ENCODE data around the gene ACE.
A peak's percentile ranks its signal among the peaks of the same experiment; 100 is the strongest.
"Not testable (repeated sequence)": the region's sequence is repeated elsewhere in the genome, so short reads cannot be mapped to it uniquely, and the experiment has no call there.

Gene ACE

GRCh38 chr17:63442549-63443035 is 34.3 kb upstream of the ACE start:
- no peak for DNase-seq (ENCODE audit: low read depth, low spot score)
- no peak overlapping the region for H3K4me3 ChIP-seq (ENCODE audit: low read length)

GRCh38 chr17:63443053-63443452 is 33.8 kb upstream of the ACE start:
- no peak overlapping the region for H3K4me3 ChIP-seq (ENCODE audit: low read length)
- no peak for DNase-seq (ENCODE audit: low read depth, low spot score)

DNA sequence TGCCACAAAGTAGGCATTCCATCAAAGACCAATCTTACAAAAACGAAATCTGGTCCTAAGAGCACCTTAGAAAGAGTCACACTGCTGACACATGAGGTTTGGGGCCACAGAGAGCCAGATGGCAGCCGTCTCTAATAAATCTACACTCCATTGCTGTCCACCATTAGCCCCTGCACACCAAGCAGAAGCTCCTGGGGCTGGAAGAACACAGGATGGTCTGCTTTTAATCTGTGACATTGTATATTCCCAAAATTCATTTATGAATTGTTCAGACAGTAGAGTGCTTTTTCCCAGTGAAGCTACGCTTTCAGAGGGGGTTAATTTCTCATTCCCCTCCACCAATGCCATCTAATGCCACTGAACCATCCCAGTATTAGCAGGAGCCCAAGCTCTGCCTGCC is 32.4 kb upstream of the ACE start:
- no peak for DNase-seq (ENCODE audit: low read depth, low spot score)
- no peak overlapping the region for H3K4me3 ChIP-seq (ENCODE audit: low read length)

DNA sequence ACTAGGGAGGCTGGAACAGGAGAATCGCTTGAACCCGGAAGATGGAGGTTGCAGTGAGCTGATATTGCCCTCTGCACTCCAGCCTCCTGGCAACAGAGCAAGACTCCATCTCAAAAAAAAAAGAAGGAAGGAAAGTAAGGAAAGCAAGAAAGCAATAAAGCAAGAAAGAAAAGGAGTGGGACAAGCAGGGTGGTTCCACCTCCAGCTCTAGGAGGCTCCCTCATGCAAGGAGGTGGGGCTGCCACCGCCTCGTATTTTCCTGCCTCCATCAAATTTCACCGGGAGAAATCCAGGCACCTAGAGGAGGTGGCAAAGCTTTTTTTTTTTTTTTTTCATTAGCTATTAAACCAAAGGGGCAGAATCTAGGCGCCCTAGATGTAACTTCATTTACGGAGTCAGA is 31.8 kb upstream of the ACE start:
- DNase-seq (ENCODE audit: low read depth, low spot score), result no peak
- H3K4me3 ChIP-seq (ENCODE audit: low read length), result no peak overlapping the region

DNA sequence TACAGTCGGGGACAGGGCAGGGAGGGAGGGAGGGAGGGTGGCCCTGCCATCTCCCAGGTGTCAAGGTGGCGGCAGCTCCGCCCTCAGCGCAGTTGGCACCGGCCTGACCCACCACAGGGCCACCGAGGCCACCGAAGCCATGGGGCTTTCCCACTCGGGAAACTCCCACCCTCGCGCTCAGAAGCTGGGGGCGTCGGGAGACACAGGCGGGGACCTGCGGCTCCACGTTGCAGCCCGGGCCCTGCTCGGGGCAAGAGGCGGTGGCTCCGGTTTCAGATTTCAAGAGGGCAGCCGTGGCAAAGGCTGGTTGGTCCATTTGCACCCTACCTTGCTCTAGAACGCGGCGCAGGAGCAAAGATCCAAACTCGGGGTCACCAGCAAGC is 31.3 kb upstream of the ACE start:
- no peak for DNase-seq (ENCODE audit: low read depth, low spot score)
- H3K4me3 ChIP-seq (ENCODE audit: low read length), result no peak overlapping the region

GRCh38 chr17:63445954-63446752 is 30.7 kb upstream of the ACE start, which contains the start of gene CYB561:
TSS of gene CYB561 (minus strand) at chr17:63446306. CDS start at chr17:63437547, 8,759 bp downstream.
- DNase-seq (ENCODE audit: low read depth, low spot score), result no peak

DNA sequence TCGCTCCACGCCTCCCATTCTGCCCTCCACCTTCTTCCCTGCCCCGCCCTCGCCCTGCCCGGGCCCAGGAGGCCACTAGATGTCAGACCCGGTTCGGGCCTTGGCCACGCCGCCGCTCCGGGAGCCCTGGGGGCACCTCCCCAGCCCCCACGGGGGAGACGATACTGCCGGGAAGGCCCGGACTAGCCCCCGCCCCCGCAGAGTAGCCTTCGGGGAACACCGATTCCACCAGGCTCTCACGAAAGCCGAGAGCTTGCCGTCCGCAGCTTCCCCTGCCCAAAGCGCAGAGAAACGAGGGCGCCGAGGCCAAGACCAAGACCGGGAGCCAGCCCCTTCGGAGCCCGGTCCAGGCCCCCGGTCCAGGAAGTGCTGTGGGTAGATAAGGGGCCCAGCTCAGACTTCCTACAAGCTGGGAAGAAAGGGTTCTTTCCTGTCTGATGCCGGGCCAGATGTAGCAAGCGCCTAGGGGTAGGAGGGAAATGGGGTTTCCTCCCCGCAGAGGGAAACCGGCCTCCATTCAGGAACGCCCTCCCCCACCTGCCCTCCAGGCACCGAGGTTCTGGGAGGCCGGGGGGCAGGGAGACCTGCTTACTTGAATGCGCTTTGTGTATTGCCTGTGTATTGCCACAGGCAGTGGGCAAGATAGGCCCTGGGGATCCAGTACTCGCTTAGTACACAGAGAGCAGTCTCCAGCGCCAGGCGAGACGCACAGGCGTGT is 29.9 kb upstream of the ACE start:
- H3K4me3 ChIP-seq (ENCODE audit: low read length), result no peak overlapping the region
- peak; percentile 54 for DNase-seq (ENCODE audit: low read depth, low spot score)

More at GRCh38 chr17:63445954-63446752, 30.7 kb upstream of the ACE start, which contains the start of gene CYB561:
- H3K4me3 ChIP-seq (ENCODE audit: low read length), result no peak within 1 kb of the TSS

GRCh38 chr17:63447471-63448009 is 29.3 kb upstream of the ACE start:
- H3K4me3 ChIP-seq (ENCODE audit: low read length), result no peak overlapping the region
- DNase-seq (ENCODE audit: low read depth, low spot score), result no peak

GRCh38 chr17:63448655-63449054 is 28.2 kb upstream of the ACE start:
- H3K4me3 ChIP-seq (ENCODE audit: low read length), result no peak overlapping the region
- DNase-seq (ENCODE audit: low read depth, low spot score), result no peak

DNA sequence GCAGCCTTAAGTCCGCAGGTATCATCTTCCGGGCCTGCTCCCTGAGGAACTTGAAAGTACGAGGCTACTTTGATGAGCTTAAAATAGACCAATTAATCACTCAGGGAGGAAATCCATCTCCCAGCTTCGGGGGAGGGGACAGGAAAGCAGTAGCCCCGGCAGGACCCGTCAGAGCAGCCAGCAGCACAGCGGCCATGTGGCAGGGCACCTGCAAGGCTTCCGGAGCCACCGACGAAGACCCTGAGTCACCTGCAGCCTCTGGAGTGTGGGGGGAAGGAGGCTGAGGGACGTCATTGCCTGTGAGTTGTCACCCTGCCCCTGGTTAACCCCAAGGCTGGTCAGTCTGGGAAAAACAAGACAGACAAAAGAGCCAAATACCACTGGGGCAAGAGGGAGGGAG is 26.3 kb upstream of the ACE start:
- no peak overlapping the region for H3K4me3 ChIP-seq (ENCODE audit: low read length)
- no peak for DNase-seq (ENCODE audit: low read depth, low spot score)

DNA sequence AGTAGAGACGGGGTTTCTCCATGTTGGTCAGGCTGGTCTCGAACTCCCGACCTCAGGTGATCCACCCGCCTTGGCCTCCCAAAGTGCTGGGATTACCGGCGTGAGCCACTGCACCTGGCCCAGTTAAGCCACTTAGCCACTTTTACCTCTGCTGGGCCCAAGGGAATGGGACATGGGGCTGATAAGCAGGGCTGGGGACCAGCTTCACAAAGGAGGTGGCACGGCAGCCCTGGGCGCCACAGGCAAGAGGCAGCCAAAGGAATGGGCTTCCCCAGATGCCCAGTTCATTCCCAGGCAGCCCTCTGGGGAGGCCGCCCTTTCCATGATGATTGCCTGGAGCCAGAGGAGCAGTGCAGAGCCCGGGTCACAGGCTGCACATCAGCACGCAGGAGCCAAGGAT is 25.7 kb upstream of the ACE start:
- DNase-seq (ENCODE audit: low read depth, low spot score), result no peak
- H3K4me3 ChIP-seq (ENCODE audit: low read length), result no peak overlapping the region

GRCh38 chr17:63452046-63452961 is 24.6 kb upstream of the ACE start:
- DNase-seq (ENCODE audit: low read depth, low spot score), result no peak

GRCh38 chr17:63452962-63453551 is 23.8 kb upstream of the ACE start:
- no peak for DNase-seq (ENCODE audit: low read depth, low spot score)
- H3K4me3 ChIP-seq (ENCODE audit: low read length), result no peak overlapping the region

More at GRCh38 chr17:63452046-63452961, 24.6 kb upstream of the ACE start:
- no peak overlapping the region for H3K4me3 ChIP-seq (ENCODE audit: low read length)

- not testable (repeated sequence) for DNase-seq (ENCODE audit: low read depth, low spot score); H3K4me3 ChIP-seq (ENCODE audit: low read length)
Observed at GRCh38 chr17:63454357-63454756, 22.5 kb upstream of the ACE start.

DNA sequence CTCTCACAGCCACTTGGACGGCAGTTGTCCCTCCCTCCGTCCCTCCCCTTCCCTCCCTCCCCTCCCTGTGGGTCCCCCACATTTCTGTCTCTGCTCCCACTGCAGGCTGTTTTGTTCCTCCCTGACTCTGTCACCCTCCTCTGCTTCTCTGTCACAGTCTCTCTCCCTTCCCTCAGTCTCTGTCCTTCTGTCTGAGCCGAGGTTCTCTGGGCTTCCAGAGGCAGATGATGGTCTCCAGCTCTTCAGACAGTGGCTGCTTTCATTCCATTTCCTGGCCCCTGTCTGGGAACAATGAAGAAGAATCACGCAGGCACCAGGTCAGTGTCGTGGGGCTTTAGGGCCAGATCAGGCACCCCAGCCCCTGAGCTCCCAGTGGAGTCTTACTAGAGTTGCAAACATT is 21.9 kb upstream of the ACE start:
- DNase-seq (ENCODE audit: low read depth, low spot score), result no peak
- H3K4me3 ChIP-seq (ENCODE audit: low read length), result no peak overlapping the region

DNA sequence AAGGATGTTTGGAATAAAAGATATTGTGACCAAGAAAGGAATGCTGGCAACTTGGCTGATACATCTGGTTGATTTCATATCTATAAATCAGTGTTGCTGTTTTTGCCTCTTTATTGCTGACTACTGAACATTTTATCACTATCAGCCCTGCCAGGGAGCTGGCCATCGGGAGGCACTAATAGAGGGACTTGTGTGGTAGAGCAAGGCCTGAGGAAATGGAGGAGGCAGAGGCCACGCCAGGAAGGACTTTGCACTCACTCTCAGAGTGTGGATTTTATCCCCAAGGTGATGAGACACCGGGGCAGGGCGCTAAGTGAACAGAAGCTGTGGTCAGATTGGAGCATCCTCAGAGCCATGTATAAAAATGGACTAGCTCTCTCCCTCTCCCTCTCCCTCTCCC is 21.4 kb upstream of the ACE start:
- DNase-seq (ENCODE audit: low read depth, low spot score), result no peak
- no peak overlapping the region for H3K4me3 ChIP-seq (ENCODE audit: low read length)

GRCh38 chr17:63458478-63458877 is 18.4 kb upstream of the ACE start:
- DNase-seq (ENCODE audit: low read depth, low spot score), result no peak
- H3K4me3 ChIP-seq (ENCODE audit: low read length), result no peak overlapping the region

DNA sequence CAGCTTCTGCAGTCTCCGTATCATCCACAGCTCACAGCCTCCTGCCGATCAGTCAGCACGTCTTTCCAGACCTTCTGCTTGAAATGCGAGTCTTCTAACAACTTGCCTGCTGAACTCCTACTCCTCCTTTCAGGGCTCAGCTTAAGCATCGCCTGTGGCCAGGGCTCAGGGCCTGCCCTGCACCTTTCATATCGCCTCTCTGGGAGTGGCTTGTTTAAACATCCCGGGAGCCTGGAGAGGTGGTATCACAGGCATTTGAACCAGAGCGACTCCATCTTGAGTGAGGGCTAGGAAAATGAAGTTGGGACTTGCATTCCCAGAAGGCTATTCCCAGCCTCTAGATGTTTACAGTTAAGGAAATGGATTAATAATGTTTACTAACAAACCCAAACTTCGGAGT is 16.8 kb upstream of the ACE start:
- no peak for DNase-seq (ENCODE audit: low read depth, low spot score)
- H3K4me3 ChIP-seq (ENCODE audit: low read length), result no peak overlapping the region

DNA sequence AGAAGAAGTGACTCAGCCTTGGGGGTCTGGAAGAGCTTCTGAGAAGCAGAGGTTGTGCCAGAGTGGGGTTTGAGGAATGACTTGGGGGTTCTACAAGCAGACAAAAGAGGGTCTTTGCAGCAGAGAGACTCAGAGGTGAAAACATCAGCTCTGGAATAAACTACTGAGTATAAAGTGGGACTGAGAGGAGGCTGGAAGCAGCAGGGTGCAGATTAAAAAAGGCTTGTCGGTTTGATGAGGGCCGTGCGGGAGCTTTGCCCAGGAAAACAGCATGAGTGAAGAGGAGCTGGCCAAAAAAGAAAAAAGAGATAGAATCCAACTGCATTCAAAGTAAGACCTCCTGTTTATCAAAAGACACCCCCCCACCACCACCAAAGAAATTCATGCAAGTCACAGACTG is 13.1 kb upstream of the ACE start:
- no peak overlapping the region for H3K4me3 ChIP-seq (ENCODE audit: low read length)
- no peak for DNase-seq (ENCODE audit: low read depth, low spot score)

Data from Jurkat, Clone E6-1 (cell line).